HEK293 (cell line): Measurements from ENCODE around the gene GNG3.

Experiments
- CTCF ChIA-PET: fragments of 350-600 bp; formaldehyde crosslinking; extraction: SDS; loops from one replicate; lab custom pipeline; 2021; ENCODE audit warnings: antibody characterized with exemption; lab: Yijun Ruan, JAX
- POLR2A ChIA-PET: fragments of 300-600 bp; formaldehyde crosslinking; extraction: SDS; loops from one replicate; lab custom pipeline; 2020; ENCODE audit warnings: antibody characterized with exemption, inconsistent platforms; lab: Yijun Ruan, JAX
- H3K27ac ChIP-seq: fragments of 200-500 bp; sonication (Bioruptor generic); 2 replicates; pipeline ENCODE4 v1.5.1; 2014; ENCODE audit warnings: low read depth, low read length, control low read depth, inconsistent platforms; ENCODE audit errors: extremely low read depth
- H3K36me3 ChIP-seq, 2 experiments: fragments of 200-500 bp in 1 of 2; sonication (Bioruptor generic) in 1 of 2; 1 replicate in 1 of 2; 2 replicates in 1 of 2; pipeline ENCODE4 v1.5.1; 2014 to 2017; ENCODE audit warnings: inconsistent platforms in 2 of 2, low read length in 2 of 2; ENCODE audit not compliant: control insufficient read depth in 2 of 2, insufficient read depth in 1 of 2
- H3K4me1 ChIP-seq: fragments of 200-500 bp; sonication (Bioruptor generic); 2 replicates; pipeline ENCODE4 v1.5.1; 2014; ENCODE audit warnings: mild to moderate bottlenecking, low read length, inconsistent platforms; ENCODE audit not compliant: control insufficient read depth, insufficient read depth
- H3K4me3 ChIP-seq: 2 replicates; pipeline ENCODE4 v1.5.1; 2011; ENCODE audit warnings: low read depth, mild to moderate bottlenecking, control low read depth, low read length, moderate library complexity
- H3K9me3 ChIP-seq: fragments of 200-500 bp; sonication (Bioruptor generic); 2 replicates; pipeline ENCODE4 v1.5.1; 2014; ENCODE audit warnings: low read depth, low read length, inconsistent platforms; ENCODE audit not compliant: control insufficient read depth, insufficient read depth
- CTCF ChIP-seq: fragments of 450-650 bp; formaldehyde crosslinking; IDR thresholded peaks from 2 replicates; pipeline ENCODE4 v1.5.1; 2016; ENCODE audit warnings: missing biosample characterization, missing genetic modification characterization
- INSM2 ChIP-seq: fragments of 450-650 bp; formaldehyde crosslinking; IDR thresholded peaks from 2 replicates; pipeline ENCODE4 v1.5.1; 2016; ENCODE audit warnings: missing biosample characterization, missing genetic modification characterization
- MZF1 ChIP-seq: fragments of 450-650 bp; formaldehyde crosslinking; IDR thresholded peaks from 2 replicates; pipeline ENCODE4 v1.5.1; 2017; ENCODE audit warnings: missing biosample characterization, missing genetic modification characterization, borderline replicate concordance
- SP3 ChIP-seq: fragments of 450-650 bp; formaldehyde crosslinking; IDR thresholded peaks from 2 replicates; pipeline ENCODE4 v1.5.1; 2016; ENCODE audit warnings: missing biosample characterization, missing genetic modification characterization
- ZBTB48 ChIP-seq: fragments of 450-650 bp; formaldehyde crosslinking; IDR thresholded peaks from 2 replicates; pipeline ENCODE4 v1.5.1; 2016; ENCODE audit warnings: missing biosample characterization, missing genetic modification characterization
- ZEB2 ChIP-seq: fragments of 450-650 bp; formaldehyde crosslinking; IDR thresholded peaks from 2 replicates; pipeline ENCODE4 v1.5.1; 2016; ENCODE audit warnings: missing biosample characterization, missing genetic modification characterization
- ZFHX2 ChIP-seq: fragments of 450-650 bp; formaldehyde crosslinking; conservative IDR thresholded peaks from 2 replicates; pipeline ENCODE4 v1.5.1; 2016; ENCODE audit warnings: missing biosample characterization, missing genetic modification characterization
- ZNF121 ChIP-seq: fragments of 450-650 bp; formaldehyde crosslinking; IDR thresholded peaks from 2 replicates; pipeline ENCODE4 v1.5.1; 2016; ENCODE audit warnings: missing biosample characterization, missing genetic modification characterization
- ZNF174 ChIP-seq: fragments of 450-650 bp; formaldehyde crosslinking; IDR thresholded peaks from 2 replicates; pipeline ENCODE4 v1.5.0; 2017; ENCODE audit warnings: missing biosample characterization, mild to moderate bottlenecking, missing genetic modification characterization
- ZNF184 ChIP-seq: fragments of 450-650 bp; IDR thresholded peaks from 2 replicates; pipeline ENCODE4 v1.5.1; 2018; ENCODE audit warnings: missing biosample characterization, mild to moderate bottlenecking, missing genetic modification characterization
- ZNF223 ChIP-seq: fragments of 450-650 bp; formaldehyde crosslinking; IDR thresholded peaks from 2 replicates; pipeline ENCODE4 v1.5.1; 2016; ENCODE audit warnings: missing biosample characterization, missing genetic modification characterization
- ZNF239 ChIP-seq: fragments of 450-650 bp; formaldehyde crosslinking; IDR thresholded peaks from 2 replicates; pipeline ENCODE4 v1.5.1; 2016; ENCODE audit warnings: missing biosample characterization, missing genetic modification characterization
- ZNF266 ChIP-seq: fragments of 450-650 bp; formaldehyde crosslinking; IDR thresholded peaks from 2 replicates; pipeline ENCODE4 v1.5.1; 2016; ENCODE audit warnings: missing biosample characterization, missing genetic modification characterization, low read depth
- ZNF274 ChIP-seq, 2 experiments: fragments of 200-500 bp in 1 of 2; fragments of 450-650 bp in 1 of 2; sonication (Bioruptor generic) in 1 of 2; formaldehyde crosslinking in 1 of 2; IDR thresholded peaks; 2 replicates each; pipeline versions ENCODE4 v1.5.1 to v1.6.1; 2014 to 2016; ENCODE audit warnings: borderline replicate concordance in 1 of 2, inconsistent platforms in 1 of 2, low read length in 1 of 2, missing biosample characterization in 1 of 2, missing genetic modification characterization in 1 of 2
- ZNF311 ChIP-seq: fragments of 450-650 bp; formaldehyde crosslinking; IDR thresholded peaks from 2 replicates; pipeline ENCODE4 v1.5.1; 2017; ENCODE audit warnings: missing biosample characterization, missing genetic modification characterization, borderline replicate concordance
- ZNF324 ChIP-seq: fragments of 450-650 bp; formaldehyde crosslinking; IDR thresholded peaks from 2 replicates; pipeline ENCODE4 v1.5.1; 2016; ENCODE audit warnings: missing biosample characterization, missing genetic modification characterization
- ZNF341 ChIP-seq: fragments of 450-650 bp; formaldehyde crosslinking; IDR thresholded peaks from 2 replicates; pipeline ENCODE4; 2016; ENCODE audit warnings: low read depth, missing biosample characterization, missing genetic modification characterization
- ZNF449 ChIP-seq: fragments of 450-650 bp; formaldehyde crosslinking; IDR thresholded peaks from 2 replicates; pipeline ENCODE4 v1.5.1; 2017; ENCODE audit warnings: missing biosample characterization, mild to moderate bottlenecking, missing genetic modification characterization, moderate library complexity
- ZNF488 ChIP-seq: fragments of 450-650 bp; formaldehyde crosslinking; IDR thresholded peaks from 2 replicates; pipeline ENCODE4 v1.5.1; 2016; ENCODE audit warnings: missing biosample characterization, missing genetic modification characterization
- ZNF501 ChIP-seq: fragments of 450-650 bp; formaldehyde crosslinking; IDR thresholded peaks from 2 replicates; pipeline ENCODE4 v1.5.1; 2016; ENCODE audit warnings: missing biosample characterization, missing genetic modification characterization
- ZNF529 ChIP-seq: fragments of 450-650 bp; formaldehyde crosslinking; IDR thresholded peaks from 2 replicates; pipeline ENCODE4 v1.5.1; 2017; ENCODE audit warnings: missing genetic modification characterization, missing biosample characterization; ENCODE audit not compliant: insufficient replicate concordance
- ZNF571 ChIP-seq: fragments of 450-650 bp; formaldehyde crosslinking; IDR thresholded peaks from 2 replicates; pipeline ENCODE4 v1.5.0; 2017; ENCODE audit warnings: missing biosample characterization, missing genetic modification characterization
- ZNF596 ChIP-seq: fragments of 450-650 bp; IDR thresholded peaks from 2 replicates; pipeline ENCODE4 v1.5.0; 2018; ENCODE audit warnings: missing biosample characterization, mild to moderate bottlenecking, missing genetic modification characterization, moderate library complexity
- ZNF610 ChIP-seq: fragments of 450-650 bp; formaldehyde crosslinking; IDR thresholded peaks from 2 replicates; pipeline ENCODE4 v1.5.1; 2016; ENCODE audit warnings: missing biosample characterization, missing genetic modification characterization, borderline replicate concordance
- ZNF645 ChIP-seq: fragments of 450-650 bp; formaldehyde crosslinking; IDR thresholded peaks from 2 replicates; pipeline ENCODE4; 2016; ENCODE audit warnings: missing biosample characterization, missing genetic modification characterization
- ZNF677 ChIP-seq: fragments of 450-650 bp; IDR thresholded peaks from 2 replicates; pipeline ENCODE4 v1.5.0; 2018; ENCODE audit warnings: missing biosample characterization, mild to moderate bottlenecking, missing genetic modification characterization, moderate library complexity
- ZNF785 ChIP-seq: fragments of 450-650 bp; formaldehyde crosslinking; IDR thresholded peaks from 2 replicates; pipeline ENCODE4 v1.5.1; 2016; ENCODE audit warnings: missing biosample characterization, missing genetic modification characterization
- ZNF791 ChIP-seq: fragments of 450-650 bp; formaldehyde crosslinking; IDR thresholded peaks from 2 replicates; pipeline ENCODE4 v1.5.1; 2016; ENCODE audit warnings: missing biosample characterization, missing genetic modification characterization
- TF ChIP-seq, protein P1 (sequence below): fragments of 450-650 bp; formaldehyde crosslinking; IDR thresholded peaks from 2 replicates; pipeline ENCODE4 v1.5.1; 2016; ENCODE audit warnings: missing biosample characterization, missing genetic modification characterization, low read depth

Gene GNG3

DNA sequence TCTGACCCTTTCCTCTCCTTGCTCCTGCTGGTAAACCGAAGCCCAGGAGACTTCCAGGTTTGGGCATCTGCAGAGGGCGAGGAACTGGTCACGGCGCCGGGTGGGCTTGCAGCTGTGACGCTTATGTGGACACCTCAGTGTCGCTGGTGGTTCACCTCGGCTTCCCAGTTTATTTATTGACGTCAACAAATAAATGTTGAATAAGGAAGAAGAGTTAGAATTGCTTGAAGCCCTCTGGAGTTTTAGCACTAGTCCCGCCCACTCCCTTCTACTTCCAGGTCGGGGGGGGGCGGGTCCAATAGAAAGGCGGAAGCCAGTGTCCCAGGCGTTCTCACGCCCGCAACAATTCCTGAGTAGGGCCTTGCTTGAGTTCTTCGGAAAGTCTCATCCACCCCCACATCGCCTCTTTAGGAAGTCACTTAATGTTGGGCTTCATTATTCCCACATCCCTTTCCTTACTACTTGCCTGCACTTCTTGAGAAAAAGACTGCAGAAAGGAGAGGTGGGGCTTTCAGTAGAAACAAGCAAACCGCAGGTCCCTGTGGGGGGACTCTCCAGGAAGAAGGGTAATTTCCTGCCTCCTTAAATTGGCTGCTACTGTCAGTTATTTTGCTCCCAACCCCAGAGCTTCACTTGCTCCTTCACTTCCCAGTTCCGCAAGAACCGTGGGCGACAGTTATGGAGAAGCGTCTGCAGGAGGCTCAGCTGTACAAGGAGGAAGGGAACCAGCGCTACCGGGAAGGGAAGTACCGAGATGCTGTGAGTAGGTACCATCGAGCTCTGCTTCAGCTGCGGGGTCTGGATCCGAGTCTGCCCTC lies 20.9 kb downstream of the GNG3 start, which contains the start of gene TTC9C:
Gene TTC9C, plus strand, starts transcription at position 316 of the 818 bp plus-strand sequence. Its CDS starts 363 bp downstream, at position 679.
- POLR2A ChIA-PET: interaction anchor here (0.6 to 10.0 kb wide), 23 partner anchors 17 to 156 kb away, joined by 3 to 137 read pairs (median 9); partner anchors contain the start of genes BSCL2, EEF1G, GNG3 and INTS5
- H3K36me3 ChIP-seq: peaks cover 6 to 45% of the 10 kb centered on the region in 2 experiments; a peak in 2 of 3 replicates
- H3K9me3 ChIP-seq: no peaks in the 10 kb centered on the region
- peak within 1 kb of the TSS; percentile 98 for H3K27ac ChIP-seq
- H3K4me1 ChIP-seq: peaks cover 4% of the 10 kb centered on the region; the same call in 1 of the 2 replicates
- CTCF ChIA-PET: interaction anchor here (0.7 to 0.9 kb wide), 2 partner anchors 41 to 413 kb away, joined by 3 to 5 read pairs; no protein-coding TSS in a partner anchor
- H3K4me3 ChIP-seq: peak within 1 kb of the TSS; percentile 93
- TF ChIP-seq CTCF (tag by site-specific recombination) (no peak), ZNF610 (no peak), ZNF488 (tag by site-specific recombination) (no peak), ZNF223 (no peak), ZNF571 (tag by site-specific recombination) (no peak), MZF1 (tag by site-specific recombination) (no peak), ZNF529 (tag by site-specific recombination) (no peak), ZNF121 (no peak), ZNF596 (tag by site-specific recombination) (no peak), ZNF184 (no peak), ZNF791 (tag by site-specific recombination) (no peak), ZBTB48 (tag by site-specific recombination) (0 out of 2 replicates have a peak, but pooled peaks have one; percentile 19), ZNF324 (tag by site-specific recombination) (no peak), ZNF239 (tag by site-specific recombination) (no peak), ZNF341 (tag by site-specific recombination) (peak; percentile 59), ZNF274 (IDR thresholded peaks at IDR 0.05; ENCODE audit: low read length) (no peak), ZNF274 (tag by site-specific recombination; IDR thresholded peaks at IDR 0.05; ENCODE audit: borderline replicate concordance) (no peak), ZNF449 (peak; percentile 58; the same call in 1 of the 2 replicates), ZEB2 (tag by site-specific recombination) (no peak; the same call in 1 of the 2 replicates), ZNF174 (no peak), ZNF785 (tag by site-specific recombination) (no peak), ZFHX2 (peak; percentile 31), ZNF677 (tag by site-specific recombination) (no peak), ZNF311 (tag by site-specific recombination) (no peak), INSM2 (tag by site-specific recombination) (no peak), ZNF501 (tag by site-specific recombination) (no peak), SP3 (tag by site-specific recombination) (peak; percentile 88), ZNF266 (no peak), ZNF645 (tag by site-specific recombination) (no peak)
- TF ChIP-seq, protein P1, sequence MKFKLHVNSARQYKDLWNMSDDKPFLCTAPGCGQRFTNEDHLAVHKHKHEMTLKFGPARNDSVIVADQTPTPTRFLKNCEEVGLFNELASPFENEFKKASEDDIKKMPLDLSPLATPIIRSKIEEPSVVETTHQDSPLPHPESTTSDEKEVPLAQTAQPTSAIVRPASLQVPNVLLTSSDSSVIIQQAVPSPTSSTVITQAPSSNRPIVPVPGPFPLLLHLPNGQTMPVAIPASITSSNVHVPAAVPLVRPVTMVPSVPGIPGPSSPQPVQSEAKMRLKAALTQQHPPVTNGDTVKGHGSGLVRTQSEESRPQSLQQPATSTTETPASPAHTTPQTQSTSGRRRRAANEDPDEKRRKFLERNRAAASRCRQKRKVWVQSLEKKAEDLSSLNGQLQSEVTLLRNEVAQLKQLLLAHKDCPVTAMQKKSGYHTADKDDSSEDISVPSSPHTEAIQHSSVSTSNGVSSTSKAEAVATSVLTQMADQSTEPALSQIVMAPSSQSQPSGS: peak; percentile 31; the same call in 1 of the 2 replicates
